Liver (tissue), 9 donors: ENCODE data around the gene SMAD5. TPM values are rescaled to one million over a fixed set of nuclear protein-coding genes. Genes with fewer than 3 reads are reported as not detected.
A peak's percentile ranks its signal among the peaks of the same experiment; 100 is the strongest.

Experiments used
- DNase-seq: peaks from one replicate; pipeline ENCODE4 v3.0.0-alpha.2; 2017; ENCODE audit warnings: low spot score
- H3K27ac ChIP-seq, 2 donors: one replicate each; pipeline ENCODE4 v1.7.0; 2013; ENCODE audit warnings: inconsistent platforms in 2 of 2, low read length in 2 of 2, control low read depth in 1 of 2, low read depth in 1 of 2, mild to moderate bottlenecking in 1 of 2
- H3K27me3 ChIP-seq, 4 donors: one replicate each; pipeline versions ENCODE4 v1.6.1 to v1.7.0; 2013; ENCODE audit warnings: low read length in 3 of 4, inconsistent platforms in 1 of 4, mild to moderate bottlenecking in 1 of 4, moderate library complexity in 1 of 4; ENCODE audit not compliant: control insufficient read depth in 4 of 4, insufficient read depth in 4 of 4
- H3K36me3 ChIP-seq, 4 donors: one replicate each; pipeline versions ENCODE4 v1.6.1 to v1.7.0; 2013; ENCODE audit warnings: low read length in 3 of 4, mild to moderate bottlenecking in 3 of 4, low read depth in 1 of 4, moderate library complexity in 1 of 4; ENCODE audit not compliant: control insufficient read depth in 4 of 4, insufficient read depth in 3 of 4
- H3K4me1 ChIP-seq, 4 donors: one replicate each; pipeline versions ENCODE4 v1.6.1 to v1.7.0; 2013; ENCODE audit warnings: low read length in 3 of 4, mild to moderate bottlenecking in 3 of 4, moderate library complexity in 1 of 4; ENCODE audit not compliant: control insufficient read depth in 4 of 4, insufficient read depth in 4 of 4
- H3K4me3 ChIP-seq, 3 donors: one replicate each; pipeline versions ENCODE4 v1.6.1 to v1.7.0; 2013; ENCODE audit warnings: low read length in 3 of 3, control low read depth in 1 of 3, low read depth in 1 of 3, mild to moderate bottlenecking in 1 of 3
- H3K9ac ChIP-seq, 2 donors: one replicate each; pipeline ENCODE4 v1.7.0; 2013; ENCODE audit warnings: low read length in 2 of 2, mild to moderate bottlenecking in 2 of 2, moderate library complexity in 2 of 2, control low read depth in 1 of 2, low read depth in 1 of 2
- H3K9me3 ChIP-seq, 4 donors: one replicate each; pipeline versions ENCODE4 v1.6.1 to v1.7.0; 2013; ENCODE audit warnings: low read length in 3 of 4; ENCODE audit not compliant: control insufficient read depth in 4 of 4
- ATF3 ChIP-seq: IDR thresholded peaks from 2 replicates; pipeline ENCODE4 v1.6.1; 2016; ENCODE audit warnings: antibody characterized with exemption
- EGR1 ChIP-seq, 2 donors: IDR thresholded peaks; 2 replicates each; pipeline ENCODE4 v1.6.1; 2016 to 2018; ENCODE audit warnings: antibody characterized with exemption in 2 of 2, low read depth in 2 of 2
- GABPA ChIP-seq, 2 donors: IDR thresholded peaks in 1 of 2; conservative IDR thresholded peaks in 1 of 2; 2 replicates each; pipeline ENCODE4 v1.6.1; 2016; ENCODE audit warnings: antibody characterized with exemption in 2 of 2, mild to moderate bottlenecking in 1 of 2, moderate library complexity in 1 of 2
- HNF4A ChIP-seq, 2 donors: conservative IDR thresholded peaks; 2 replicates each; pipeline ENCODE4 v1.6.1; 2016; ENCODE audit warnings: antibody characterized with exemption in 2 of 2, mild to moderate bottlenecking in 2 of 2
- MAX ChIP-seq: IDR thresholded peaks from 2 replicates; pipeline ENCODE4 v1.6.1; 2016; ENCODE audit warnings: antibody characterized with exemption
- NR2F2 ChIP-seq: IDR thresholded peaks from 2 replicates; pipeline ENCODE4 v1.6.1; 2016; ENCODE audit warnings: antibody characterized with exemption
- RAD21 ChIP-seq, 2 donors: IDR thresholded peaks; 2 replicates each; pipeline ENCODE4 v1.6.1; 2016; ENCODE audit warnings: antibody characterized with exemption in 2 of 2, mild to moderate bottlenecking in 2 of 2
- REST ChIP-seq: IDR thresholded peaks from 2 replicates; pipeline ENCODE4 v1.6.1; 2016; ENCODE audit warnings: antibody characterized with exemption, mild to moderate bottlenecking
- RXRA ChIP-seq, 2 donors: IDR thresholded peaks; 2 replicates each; pipeline ENCODE4 v1.6.1; 2017 to 2018; ENCODE audit warnings: antibody characterized with exemption in 2 of 2, mild to moderate bottlenecking in 1 of 2
- SP1 ChIP-seq: IDR thresholded peaks from 2 replicates; pipeline ENCODE4 v1.6.1; 2018; ENCODE audit warnings: antibody characterized with exemption, mild to moderate bottlenecking
- ZBTB33 ChIP-seq: IDR thresholded peaks from 2 replicates; pipeline ENCODE4 v1.6.1; 2016; ENCODE audit warnings: antibody characterized with exemption
- WGBS: extraction: QIAGEN DNeasy Blood & Tissue Kit; methylation state at CpG from one replicate; pipeline ENCODE4 v1.1.7; 2013; 5-methylcytosine and 5-hydroxymethylcytosine counted together
- polyA plus RNA-seq, 2 donors: library from polyadenylated mRNA; stranded (reverse) in 1 of 2; unstranded in 1 of 2; fragments of 200-250 nt in 1 of 2; fragments of >200 nt in 1 of 2; fragmentation: Nextera tagmentation in 1 of 2; extraction: Ambion mirVana in 1 of 2; gene quantifications; one replicate each; pipeline versions ENCODE4 v1.2.1 to v1.2.3, GENCODE V29; 2013 to 2015
- total RNA-seq, 2 donors: library from RNA; depleted of rRNA; stranded (reverse); fragments of >200 nt; gene quantifications; one replicate each; pipeline ENCODE4 v1.2.3, GENCODE V29; 2014
- donor health status: healthy.
- donor health status: healthy.
- donor health status: healthy.
- donor health status: healthy.
- donor health status: healthy.

Gene SMAD5
- total and polyA plus RNA-seq, 4 donors: 5.9 to 42.0 (median 16.3) TPM

GRCh38 chr5:136132087-136132486 lies 558 bp upstream of the SMAD5 start:
- WGBS: 55% methylated on average over 6 of the region's 6 CpGs
- Histone ChIP-seq H3K4me1 (peaks cover 8 to 23% (median 12%) of the 10 kb centered on the region in 4 donors), H3K4me3 (peak overlapping the region; percentile 24 to 94 (median 92)), H3K9me3 (no peaks in the 10 kb centered on the region), H3K9ac (peak overlapping the region; percentile 84 to 87), H3K27me3 (no peaks in the 10 kb centered on the region), H3K36me3 (no peaks in the 10 kb centered on the region), H3K27ac (peak overlapping the region; percentile 99 to 100)
- DNase-seq: no peak
- TF ChIP-seq RXRA (IDR thresholded peaks at IDR 0.05) (no peak), GABPA (IDR thresholded peaks at IDR 0.05 in 1 of 2, conservative IDR thresholded peaks at IDR 0.05 in 1 of 2) (no peak), RAD21 (IDR thresholded peaks at IDR 0.05) (no peak), MAX (no peak), EGR1 (IDR thresholded peaks at IDR 0.05; ENCODE audit: low read depth in 2 of 2) (no peak), REST (no peak), ZBTB33 (no peak), NR2F2 (no peak)

- Histone ChIP-seq H3K27me3 (no peaks in the 10 kb centered on the region), H3K9me3 (no peaks in the 10 kb centered on the region), H3K9ac (peak overlapping the region; percentile 97 to 99), H3K4me3 (peak overlapping the region; percentile 92 to 98 (median 94)), H3K27ac (peak overlapping the region; percentile 99 to 100), H3K4me1 (peaks cover 11 to 27% (median 15%) of the 10 kb centered on the region in 4 donors), H3K36me3 (no peaks in the 10 kb centered on the region)
- peak; percentile 47 for DNase-seq
- no peak for TF ChIP-seq SP1
- peak in 1 of 2 donors; percentile 8 for TF ChIP-seq RAD21 (IDR thresholded peaks at IDR 0.05)
- TF ChIP-seq HNF4A (conservative IDR thresholded peaks at IDR 0.05): peak in 1 of 2 donors; percentile 18
- no peak for TF ChIP-seq ATF3
- peak; percentile 22 for TF ChIP-seq REST
- under 1% methylated on average over 32 of the region's 32 CpGs for WGBS
These were observed 727 bp downstream of the SMAD5 start for GRCh38 chr5:136133222-136133921.
